Measurements from ENCODE around the gene NAPEPLD.

- no peak for TF ChIP-seq CTCF (IDR thresholded peaks at IDR 0.05)
- TF ChIP-seq POLR2A (IDR thresholded peaks at IDR 0.05), result no peak
These were observed 5.1 kb upstream of the NAPEPLD start for GRCh38 chr7:103154042-103154441.
